ENCODE measurements around the gene STON2. TPM values are rescaled to one million over a fixed set of nuclear protein-coding genes. Genes with fewer than 3 reads are reported as not detected.

STON2 gene
- total and polyA plus RNA-seq, 2 of the 13 experiments (the other 11 are each of a cell fraction or from before 2014, with no cell fraction given) = 2.1 to 11.0 TPM

GRCh38 chr14:81435391-81436295 is 35.5 kb upstream of the STON2 start (continued):
- TF ChIP-seq ZNF205 (CRISPR knock-in tag; IDR thresholded peaks at IDR 0.05) (no peak), TGIF2 (CRISPR knock-in tag; IDR thresholded peaks at IDR 0.05) (no peak), ZNF333 (CRISPR knock-in tag; IDR thresholded peaks at IDR 0.05; ENCODE audit: borderline replicate concordance) (no peak), ZNF33B (CRISPR knock-in tag; IDR thresholded peaks at IDR 0.05) (no peak), ZNF841 (CRISPR knock-in tag; IDR thresholded peaks at IDR 0.05; ENCODE audit: borderline replicate concordance) (no peak), CERS6 (CRISPR knock-in tag; IDR thresholded peaks at IDR 0.05) (no peak), ZNF670 (CRISPR knock-in tag; IDR thresholded peaks at IDR 0.05; ENCODE audit: borderline replicate concordance) (no peak), HNF4A (CRISPR knock-in tag; IDR thresholded peaks at IDR 0.05) (no peak), ZNF530 (CRISPR knock-in tag; IDR thresholded peaks at IDR 0.05; ENCODE audit: low read depth) (no peak), ZNF234 (CRISPR knock-in tag; conservative IDR thresholded peaks at IDR 0.05) (no peak), ZKSCAN8 (CRISPR knock-in tag; IDR thresholded peaks at IDR 0.05; ENCODE audit: borderline replicate concordance) (no peak), TOPORS (CRISPR knock-in tag; IDR thresholded peaks at IDR 0.05) (no peak), NRL (CRISPR knock-in tag; IDR thresholded peaks at IDR 0.05; ENCODE audit: borderline replicate concordance) (peak; percentile 51), NCOA2 (CRISPR knock-in tag; IDR thresholded peaks at IDR 0.05) (no peak), AHR (CRISPR knock-in tag; IDR thresholded peaks at IDR 0.05) (no peak; the same call in 1 of the 2 replicates), ZNF605 (CRISPR knock-in tag; IDR thresholded peaks at IDR 0.05) (peak; percentile 70), ASH2L (IDR thresholded peaks at IDR 0.05; ENCODE audit: insufficient read length, low read depth, low read length) (peak; percentile 66), ZNF292 (CRISPR knock-in tag; IDR thresholded peaks at IDR 0.05; ENCODE audit: borderline replicate concordance, low read depth) (peak; percentile 86), NCOA5 (CRISPR knock-in tag; IDR thresholded peaks at IDR 0.05) (no peak), ZNF343 (CRISPR knock-in tag; IDR thresholded peaks at IDR 0.05) (0 out of 2 replicates have a peak, but pooled peaks have one; percentile 41), CEBPB (IDR thresholded peaks at IDR 0.05; ENCODE audit: borderline replicate concordance, low read depth, low read length) (peak; percentile 10; the same call in 1 of the 2 replicates), ZNF83 (CRISPR knock-in tag; IDR thresholded peaks at IDR 0.05; ENCODE audit: borderline replicate concordance) (no peak), MXD4 (CRISPR knock-in tag; IDR thresholded peaks at IDR 0.05) (no peak), ZNF274 (CRISPR knock-in tag; IDR thresholded peaks at IDR 0.05) (no peak)
- TF ChIP-seq, protein P1, sequence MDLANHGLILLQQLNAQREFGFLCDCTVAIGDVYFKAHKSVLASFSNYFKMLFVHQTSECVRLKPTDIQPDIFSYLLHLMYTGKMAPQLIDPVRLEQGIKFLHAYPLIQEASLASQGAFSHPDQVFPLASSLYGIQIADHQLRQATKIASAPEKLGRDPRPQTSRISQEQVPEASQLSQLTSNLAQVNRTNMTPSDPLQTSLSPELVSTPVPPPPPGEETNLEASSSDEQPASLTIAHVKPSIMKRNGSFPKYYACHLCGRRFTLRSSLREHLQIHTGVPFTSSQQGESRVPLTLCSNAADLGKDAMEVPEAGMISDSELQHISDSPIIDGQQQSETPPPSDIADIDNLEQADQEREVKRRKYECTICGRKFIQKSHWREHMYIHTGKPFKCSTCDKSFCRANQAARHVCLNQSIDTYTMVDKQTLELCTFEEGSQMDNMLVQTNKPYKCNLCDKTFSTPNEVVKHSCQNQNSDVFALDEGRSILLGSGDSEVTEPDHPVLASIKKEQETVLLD (CRISPR knock-in tag; IDR thresholded peaks at IDR 0.05; ENCODE audit: low read depth) = no peak
- TF ChIP-seq, protein P2, sequence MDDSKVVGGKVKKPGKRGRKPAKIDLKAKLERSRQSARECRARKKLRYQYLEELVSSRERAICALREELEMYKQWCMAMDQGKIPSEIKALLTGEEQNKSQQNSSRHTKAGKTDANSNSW (CRISPR knock-in tag; IDR thresholded peaks at IDR 0.05; ENCODE audit: borderline replicate concordance) = no peak
- TF ChIP-seq, protein P3, sequence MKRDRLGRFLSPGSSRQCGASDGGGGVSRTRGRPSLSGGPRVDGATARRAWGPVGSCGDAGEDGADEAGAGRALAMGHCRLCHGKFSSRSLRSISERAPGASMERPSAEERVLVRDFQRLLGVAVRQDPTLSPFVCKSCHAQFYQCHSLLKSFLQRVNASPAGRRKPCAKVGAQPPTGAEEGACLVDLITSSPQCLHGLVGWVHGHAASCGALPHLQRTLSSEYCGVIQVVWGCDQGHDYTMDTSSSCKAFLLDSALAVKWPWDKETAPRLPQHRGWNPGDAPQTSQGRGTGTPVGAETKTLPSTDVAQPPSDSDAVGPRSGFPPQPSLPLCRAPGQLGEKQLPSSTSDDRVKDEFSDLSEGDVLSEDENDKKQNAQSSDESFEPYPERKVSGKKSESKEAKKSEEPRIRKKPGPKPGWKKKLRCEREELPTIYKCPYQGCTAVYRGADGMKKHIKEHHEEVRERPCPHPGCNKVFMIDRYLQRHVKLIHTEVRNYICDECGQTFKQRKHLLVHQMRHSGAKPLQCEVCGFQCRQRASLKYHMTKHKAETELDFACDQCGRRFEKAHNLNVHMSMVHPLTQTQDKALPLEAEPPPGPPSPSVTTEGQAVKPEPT (CRISPR knock-in tag; IDR thresholded peaks at IDR 0.05; ENCODE audit: low read depth) = no peak
